OCI-LY1 (cell line): Measurements from ENCODE around the gene PFKL.

Experiments
- EZH2 ChIP-seq: fragments of 200-600 bp; sonication (generic), shearing (Covaris generic); IDR thresholded peaks from 2 replicates; pipeline ENCODE4 v1.8.0; 2017; ENCODE audit warnings: borderline replicate concordance, mixed run types, mild to moderate bottlenecking, antibody characterized with exemption, low read length, moderate library complexity, mixed read lengths
- TF ChIP-seq, protein P1 (sequence below): fragments of 200-600 bp; sonication (generic), shearing (Covaris generic); IDR thresholded peaks from 2 replicates; pipeline ENCODE4 v1.5.1; 2017; ENCODE audit warnings: mild to moderate bottlenecking, antibody characterized with exemption, low read length, moderate library complexity, mixed read lengths

DNA sequence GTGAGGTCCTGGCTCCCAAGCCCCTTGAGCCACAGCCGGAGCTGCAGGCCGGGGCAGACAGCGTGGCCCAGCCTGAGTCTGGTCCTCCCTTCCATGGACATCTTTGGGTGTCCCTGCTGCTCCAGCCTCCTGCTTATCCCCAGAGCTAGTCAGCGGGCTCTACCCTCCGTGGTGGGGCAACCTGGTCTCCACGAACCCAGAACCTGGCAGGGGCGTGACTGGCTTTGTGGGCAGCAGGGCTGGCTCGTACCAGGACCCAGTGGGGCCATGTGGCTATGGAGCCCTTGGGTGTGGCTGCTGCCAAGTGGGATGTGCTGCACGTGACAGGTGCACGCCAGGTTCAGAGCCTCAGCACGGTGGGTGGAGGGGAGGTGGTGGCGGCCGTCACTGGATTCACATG lies 21.0 kb downstream of the PFKL start:
- TF ChIP-seq, protein P1, sequence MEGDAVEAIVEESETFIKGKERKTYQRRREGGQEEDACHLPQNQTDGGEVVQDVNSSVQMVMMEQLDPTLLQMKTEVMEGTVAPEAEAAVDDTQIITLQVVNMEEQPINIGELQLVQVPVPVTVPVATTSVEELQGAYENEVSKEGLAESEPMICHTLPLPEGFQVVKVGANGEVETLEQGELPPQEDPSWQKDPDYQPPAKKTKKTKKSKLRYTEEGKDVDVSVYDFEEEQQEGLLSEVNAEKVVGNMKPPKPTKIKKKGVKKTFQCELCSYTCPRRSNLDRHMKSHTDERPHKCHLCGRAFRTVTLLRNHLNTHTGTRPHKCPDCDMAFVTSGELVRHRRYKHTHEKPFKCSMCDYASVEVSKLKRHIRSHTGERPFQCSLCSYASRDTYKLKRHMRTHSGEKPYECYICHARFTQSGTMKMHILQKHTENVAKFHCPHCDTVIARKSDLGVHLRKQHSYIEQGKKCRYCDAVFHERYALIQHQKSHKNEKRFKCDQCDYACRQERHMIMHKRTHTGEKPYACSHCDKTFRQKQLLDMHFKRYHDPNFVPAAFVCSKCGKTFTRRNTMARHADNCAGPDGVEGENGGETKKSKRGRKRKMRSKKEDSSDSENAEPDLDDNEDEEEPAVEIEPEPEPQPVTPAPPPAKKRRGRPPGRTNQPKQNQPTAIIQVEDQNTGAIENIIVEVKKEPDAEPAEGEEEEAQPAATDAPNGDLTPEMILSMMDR: no peak
- TF ChIP-seq EZH2: no peak
